ENCODE data around the gene EVC2. TPM values are rescaled to one million over a fixed set of nuclear protein-coding genes. Genes with fewer than 3 reads are reported as not detected.

Gene EVC2
- total and polyA plus RNA-seq, 10 of the 15 experiments (the other 5 are each of a cell fraction or from before 2014, with no cell fraction given) = 0.34 to 10.4 (median 5.6) TPM

DNA sequence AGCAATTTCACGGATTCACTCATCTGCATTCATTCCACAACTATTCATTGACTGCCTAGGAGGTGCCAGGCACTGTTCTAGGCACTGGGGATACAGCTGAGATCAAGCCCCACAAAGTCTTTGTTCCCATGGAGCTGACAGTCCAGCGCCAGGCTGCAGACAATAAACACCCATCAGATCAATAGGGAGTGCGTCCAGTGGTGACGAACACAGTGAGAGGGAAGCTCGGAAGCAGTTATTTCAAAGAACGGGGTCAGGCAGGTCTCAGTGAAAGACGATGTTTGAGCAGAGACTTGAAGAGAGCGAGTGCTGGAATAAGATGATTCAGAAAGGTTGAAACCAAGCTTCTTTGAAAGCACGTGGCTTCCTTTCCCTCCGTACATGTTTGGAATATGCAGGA lies 167.2 kb downstream of the EVC2 start (continued):
- TF ChIP-seq, protein P1, sequence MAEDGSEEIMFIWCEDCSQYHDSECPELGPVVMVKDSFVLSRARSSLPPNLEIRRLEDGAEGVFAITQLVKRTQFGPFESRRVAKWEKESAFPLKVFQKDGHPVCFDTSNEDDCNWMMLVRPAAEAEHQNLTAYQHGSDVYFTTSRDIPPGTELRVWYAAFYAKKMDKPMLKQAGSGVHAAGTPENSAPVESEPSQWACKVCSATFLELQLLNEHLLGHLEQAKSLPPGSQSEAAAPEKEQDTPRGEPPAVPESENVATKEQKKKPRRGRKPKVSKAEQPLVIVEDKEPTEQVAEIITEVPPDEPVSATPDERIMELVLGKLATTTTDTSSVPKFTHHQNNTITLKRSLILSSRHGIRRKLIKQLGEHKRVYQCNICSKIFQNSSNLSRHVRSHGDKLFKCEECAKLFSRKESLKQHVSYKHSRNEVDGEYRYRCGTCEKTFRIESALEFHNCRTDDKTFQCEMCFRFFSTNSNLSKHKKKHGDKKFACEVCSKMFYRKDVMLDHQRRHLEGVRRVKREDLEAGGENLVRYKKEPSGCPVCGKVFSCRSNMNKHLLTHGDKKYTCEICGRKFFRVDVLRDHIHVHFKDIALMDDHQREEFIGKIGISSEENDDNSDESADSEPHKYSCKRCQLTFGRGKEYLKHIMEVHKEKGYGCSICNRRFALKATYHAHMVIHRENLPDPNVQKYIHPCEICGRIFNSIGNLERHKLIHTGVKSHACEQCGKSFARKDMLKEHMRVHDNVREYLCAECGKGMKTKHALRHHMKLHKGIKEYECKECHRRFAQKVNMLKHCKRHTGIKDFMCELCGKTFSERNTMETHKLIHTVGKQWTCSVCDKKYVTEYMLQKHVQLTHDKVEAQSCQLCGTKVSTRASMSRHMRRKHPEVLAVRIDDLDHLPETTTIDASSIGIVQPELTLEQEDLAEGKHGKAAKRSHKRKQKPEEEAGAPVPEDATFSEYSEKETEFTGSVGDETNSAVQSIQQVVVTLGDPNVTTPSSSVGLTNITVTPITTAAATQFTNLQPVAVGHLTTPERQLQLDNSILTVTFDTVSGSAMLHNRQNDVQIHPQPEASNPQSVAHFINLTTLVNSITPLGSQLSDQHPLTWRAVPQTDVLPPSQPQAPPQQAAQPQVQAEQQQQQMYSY (CRISPR knock-in tag; IDR thresholded peaks at IDR 0.05) = no peak
- no peak for TF ChIP-seq STAT3 (IDR thresholded peaks at IDR 0.05; ENCODE audit: low read depth, low read length)

DNA sequence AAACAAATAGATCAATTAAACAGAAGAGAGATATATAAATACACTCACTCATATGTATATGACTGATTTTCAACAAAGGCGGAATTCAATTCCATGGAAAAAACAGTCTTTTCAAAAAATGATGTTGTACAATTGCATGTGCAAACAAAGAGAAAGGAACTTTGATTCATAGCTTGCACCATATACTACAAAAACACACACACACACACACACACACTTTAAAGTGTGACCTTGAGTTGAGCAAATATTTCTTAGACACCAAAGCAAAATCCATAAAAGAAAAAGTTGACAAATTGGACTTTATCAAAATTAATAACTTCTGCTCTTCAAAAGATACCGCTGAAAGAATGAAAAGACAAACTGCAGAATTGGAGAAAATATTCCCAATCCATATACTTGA lies 168.8 kb downstream of the EVC2 start:
- TF ChIP-seq POLR2AphosphoS5 (IDR thresholded peaks at IDR 0.05; ENCODE audit: low read length) (no peak), CHD1 (IDR thresholded peaks at IDR 0.05; ENCODE audit: low read depth, low read length) (no peak), RAD21 (IDR thresholded peaks at IDR 0.05; ENCODE audit: insufficient read depth, low read depth, low read length) (no peak), GABPA (IDR thresholded peaks at IDR 0.05; ENCODE audit: low read depth) (no peak), MTA2 (IDR thresholded peaks at IDR 0.05; ENCODE audit: low read depth) (no peak), ASH2L (IDR thresholded peaks at IDR 0.05; ENCODE audit: borderline replicate concordance, low read depth) (no peak), BCL11A (IDR thresholded peaks at IDR 0.05; ENCODE audit: low read depth, low read length) (no peak), STAT3 (IDR thresholded peaks at IDR 0.05; ENCODE audit: low read depth, low read length) (no peak), ZNF217 (IDR thresholded peaks at IDR 0.05) (no peak), NBN (IDR thresholded peaks at IDR 0.05) (no peak), ZNF24 (IDR thresholded peaks at IDR 0.05) (no peak), POLR2AphosphoS2 (IDR thresholded peaks at IDR 0.05; ENCODE audit: low read depth, low read length) (no peak), ETV6 (conservative IDR thresholded peaks at IDR 0.05 in 1 of 2, IDR thresholded peaks at IDR 0.05 in 1 of 2; ENCODE audit: borderline replicate concordance in 1 of 2, low read depth in 1 of 2) (no peak)
- TF ChIP-seq, protein P2, sequence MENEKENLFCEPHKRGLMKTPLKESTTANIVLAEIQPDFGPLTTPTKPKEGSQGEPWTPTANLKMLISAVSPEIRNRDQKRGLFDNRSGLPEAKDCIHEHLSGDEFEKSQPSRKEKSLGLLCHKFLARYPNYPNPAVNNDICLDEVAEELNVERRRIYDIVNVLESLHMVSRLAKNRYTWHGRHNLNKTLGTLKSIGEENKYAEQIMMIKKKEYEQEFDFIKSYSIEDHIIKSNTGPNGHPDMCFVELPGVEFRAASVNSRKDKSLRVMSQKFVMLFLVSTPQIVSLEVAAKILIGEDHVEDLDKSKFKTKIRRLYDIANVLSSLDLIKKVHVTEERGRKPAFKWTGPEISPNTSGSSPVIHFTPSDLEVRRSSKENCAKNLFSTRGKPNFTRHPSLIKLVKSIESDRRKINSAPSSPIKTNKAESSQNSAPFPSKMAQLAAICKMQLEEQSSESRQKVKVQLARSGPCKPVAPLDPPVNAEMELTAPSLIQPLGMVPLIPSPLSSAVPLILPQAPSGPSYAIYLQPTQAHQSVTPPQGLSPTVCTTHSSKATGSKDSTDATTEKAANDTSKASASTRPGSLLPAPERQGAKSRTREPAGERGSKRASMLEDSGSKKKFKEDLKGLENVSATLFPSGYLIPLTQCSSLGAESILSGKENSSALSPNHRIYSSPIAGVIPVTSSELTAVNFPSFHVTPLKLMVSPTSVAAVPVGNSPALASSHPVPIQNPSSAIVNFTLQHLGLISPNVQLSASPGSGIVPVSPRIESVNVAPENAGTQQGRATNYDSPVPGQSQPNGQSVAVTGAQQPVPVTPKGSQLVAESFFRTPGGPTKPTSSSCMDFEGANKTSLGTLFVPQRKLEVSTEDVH (IDR thresholded peaks at IDR 0.05; ENCODE audit: low read depth, partially characterized antibody) = no peak
- TF ChIP-seq, protein P3, sequence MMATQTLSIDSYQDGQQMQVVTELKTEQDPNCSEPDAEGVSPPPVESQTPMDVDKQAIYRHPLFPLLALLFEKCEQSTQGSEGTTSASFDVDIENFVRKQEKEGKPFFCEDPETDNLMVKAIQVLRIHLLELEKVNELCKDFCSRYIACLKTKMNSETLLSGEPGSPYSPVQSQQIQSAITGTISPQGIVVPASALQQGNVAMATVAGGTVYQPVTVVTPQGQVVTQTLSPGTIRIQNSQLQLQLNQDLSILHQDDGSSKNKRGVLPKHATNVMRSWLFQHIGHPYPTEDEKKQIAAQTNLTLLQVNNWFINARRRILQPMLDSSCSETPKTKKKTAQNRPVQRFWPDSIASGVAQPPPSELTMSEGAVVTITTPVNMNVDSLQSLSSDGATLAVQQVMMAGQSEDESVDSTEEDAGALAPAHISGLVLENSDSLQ (IDR thresholded peaks at IDR 0.05) = no peak
- 2% methylated on average over 2 of the region's 2 CpGs for WGBS (ENCODE audit: insufficient coverage, insufficient replicate concordance, low lambda C conversion rate, missing lambda C conversion rate)
- no peak for FAIRE-seq

More for the DNA sequence above, 168.8 kb downstream of the EVC2 start:
- Histone ChIP-seq H3K9ac (ENCODE audit: control insufficient read depth, insufficient read depth, low read length) (no peak overlapping the region), H4K20me1 (ENCODE audit: control insufficient read depth, insufficient read depth) (no peaks in the 10 kb centered on the region), H3K4me2 (ENCODE audit: control insufficient read depth, insufficient read depth) (no peak overlapping the region), H3K36me3 (ENCODE audit: control insufficient read depth in 2 of 2, insufficient read depth in 2 of 2, low read length in 1 of 2) (no peaks in the 10 kb centered on the region), H3K27me3 (replicated peaks in 1 of 2; ENCODE audit: control insufficient read depth in 2 of 2, insufficient read depth in 2 of 2, low read length in 1 of 2) (no peaks in the 10 kb centered on the region), H2AFZ (ENCODE audit: control insufficient read depth, low read depth, low read length) (no peak overlapping the region), H3K9me3 (replicated peaks; ENCODE audit: control insufficient read depth, insufficient read depth, low read length) (no peaks in the 10 kb centered on the region), H3K4me1 (ENCODE audit: control insufficient read depth, insufficient read depth, low read length) (no peaks in the 10 kb centered on the region), H3K27ac (ENCODE audit: control insufficient read depth, insufficient read depth) (no peak overlapping the region), H3K4me3 (no peak overlapping the region), H3K79me2 (ENCODE audit: control insufficient read depth, insufficient read depth, low read length) (no peaks in the 10 kb centered on the region)
- ATAC-seq (no peak), DNase-seq (ENCODE audit: low read depth, low spot score) (no peak)
- SMC1A ChIA-PET (ENCODE audit: uncharacterized antibody, unreplicated experiment) = no interaction called here
- RAD21 ChIA-PET (ENCODE audit: unreplicated experiment) = no interaction called here
- CTCF ChIA-PET = interaction anchor here (0.7 kb wide), 1 partner anchor 1863 kb away, joined by 3 read pairs; no protein-coding TSS in a partner anchor
- POLR2A ChIA-PET = no interaction called here
- in situ Hi-C loops (cut with MboI) (no loop called here), intact Hi-C loops (cut with micrococcal nuclease; ENCODE audit: unreplicated experiment) (no loop called here)
- BruUV-seq (replicated peaks) = no TSS peak

Data from GM12878 (cell line).